NAMALWA (cell line): Measurements from ENCODE around the gene PIK3R5.
"Not testable (repeated sequence)": the region's sequence is repeated elsewhere in the genome, so short reads cannot be mapped to it uniquely, and the experiment has no call there.

Experiments
- DNase-seq: peaks from one replicate; pipeline ENCODE4 v3.0.0-alpha.2; 2015; ENCODE audit warnings: low spot score

Gene PIK3R5

GRCh38 chr17:8965394-8966168, at the start of gene PIK3R5:
PIK3R5 (minus strand) TSS chr17:8965707; CDS start chr17:8911494, 54,213 bp downstream.
- DNase-seq = peak; percentile 64

- no peak for DNase-seq
Measured at GRCh38 chr17:9011001-9011400, 45.5 kb upstream of the PIK3R5 start.

GRCh38 chr17:9009737-9010136, 44.2 kb upstream of the PIK3R5 start:
- no peak for DNase-seq

- DNase-seq = no peak
Measured at GRCh38 chr17:9009096-9009495, 43.6 kb upstream of the PIK3R5 start.

- DNase-seq = no peak
Measured at GRCh38 chr17:9007052-9007714, 41.7 kb upstream of the PIK3R5 start.

GRCh38 chr17:9006175-9006767, 40.8 kb upstream of the PIK3R5 start:
- DNase-seq = no peak

- no peak for DNase-seq
Measured at GRCh38 chr17:9004961-9005285, 39.4 kb upstream of the PIK3R5 start.

GRCh38 chr17:9004132-9004960, 38.8 kb upstream of the PIK3R5 start:
- no peak for DNase-seq

GRCh38 chr17:9003355-9004131, 38.0 kb upstream of the PIK3R5 start:
- DNase-seq = no peak

- DNase-seq = no peak
Measured at GRCh38 chr17:9002606-9003354, 37.3 kb upstream of the PIK3R5 start.

GRCh38 chr17:9002227-9002605, 36.7 kb upstream of the PIK3R5 start:
- DNase-seq = no peak

GRCh38 chr17:9001559-9001958, 36.1 kb upstream of the PIK3R5 start:
- DNase-seq = no peak

- peak; percentile 70 for DNase-seq
Measured at GRCh38 chr17:8997994-8998628, 32.6 kb upstream of the PIK3R5 start.

- DNase-seq = no peak
Measured at GRCh38 chr17:8995711-8996110, 30.2 kb upstream of the PIK3R5 start.

- DNase-seq = peak; percentile 31
Measured at GRCh38 chr17:8994319-8994718, 28.8 kb upstream of the PIK3R5 start.

- DNase-seq = peak; percentile 53
Measured at GRCh38 chr17:8991514-8992285, 26.2 kb upstream of the PIK3R5 start.

- not testable (repeated sequence) for DNase-seq
Measured at GRCh38 chr17:8988263-8988935, 22.9 kb upstream of the PIK3R5 start.

GRCh38 chr17:8986295-8986694, 20.8 kb upstream of the PIK3R5 start:
- DNase-seq = no peak

- no peak for DNase-seq
Measured at GRCh38 chr17:8985054-8985701, 19.7 kb upstream of the PIK3R5 start.
